ENCODE results near the gene NCOA4.

The NCOA4 gene

DNA sequence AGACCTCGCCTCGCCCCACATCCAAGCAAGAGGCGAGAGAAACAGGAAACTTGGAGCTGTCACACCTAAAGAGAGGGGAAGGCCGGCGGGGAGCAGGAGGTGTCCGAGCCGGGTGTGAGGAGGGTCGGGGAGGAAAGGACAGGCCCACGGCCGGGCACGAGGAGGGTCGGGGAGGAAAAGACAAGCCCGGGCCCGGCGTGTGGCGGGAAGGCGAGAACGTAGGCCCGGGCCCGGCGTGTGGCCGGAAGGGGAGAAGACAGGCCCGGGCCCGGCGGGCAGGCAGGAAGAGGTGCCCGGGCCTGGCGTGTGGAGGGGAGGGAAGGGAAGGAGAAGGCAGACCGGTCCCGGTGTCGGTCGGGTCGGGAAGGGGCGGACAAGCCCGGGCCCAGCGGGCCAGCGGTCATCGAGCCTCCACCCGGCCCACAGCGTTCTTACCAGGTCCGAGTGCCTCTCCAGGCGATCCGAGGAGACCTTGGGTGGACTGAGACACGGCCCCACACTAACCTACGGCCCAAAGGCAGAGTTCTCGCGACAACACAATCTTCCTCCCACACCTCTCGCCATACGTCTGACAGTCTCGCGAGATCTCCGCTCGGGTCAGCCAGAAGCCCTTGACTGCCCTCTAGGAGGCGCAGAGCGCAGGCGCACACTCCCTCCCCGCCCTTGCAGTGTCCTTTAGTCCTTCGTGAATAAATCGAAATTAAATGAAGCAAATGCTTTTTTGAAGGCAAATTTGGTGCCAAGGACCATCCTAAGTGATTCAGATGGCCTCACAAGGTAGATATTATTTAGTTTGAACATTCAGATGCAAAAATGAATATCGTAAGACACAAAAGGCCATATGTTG is at the start of gene NCOA4:
NCOA4 (minus strand) TSS at position 533 of the 847 bp plus-strand sequence. CDS start 13,943 bp downstream, outside the sequence.
- H3K4me3 ChIP-seq (ENCODE audit: control insufficient read depth, low read depth, low read length): peak within 1 kb of the TSS; percentile 86
- peak; percentile 92 for DNase-seq (ENCODE audit: low read depth)
- TF ChIP-seq, protein P1, sequence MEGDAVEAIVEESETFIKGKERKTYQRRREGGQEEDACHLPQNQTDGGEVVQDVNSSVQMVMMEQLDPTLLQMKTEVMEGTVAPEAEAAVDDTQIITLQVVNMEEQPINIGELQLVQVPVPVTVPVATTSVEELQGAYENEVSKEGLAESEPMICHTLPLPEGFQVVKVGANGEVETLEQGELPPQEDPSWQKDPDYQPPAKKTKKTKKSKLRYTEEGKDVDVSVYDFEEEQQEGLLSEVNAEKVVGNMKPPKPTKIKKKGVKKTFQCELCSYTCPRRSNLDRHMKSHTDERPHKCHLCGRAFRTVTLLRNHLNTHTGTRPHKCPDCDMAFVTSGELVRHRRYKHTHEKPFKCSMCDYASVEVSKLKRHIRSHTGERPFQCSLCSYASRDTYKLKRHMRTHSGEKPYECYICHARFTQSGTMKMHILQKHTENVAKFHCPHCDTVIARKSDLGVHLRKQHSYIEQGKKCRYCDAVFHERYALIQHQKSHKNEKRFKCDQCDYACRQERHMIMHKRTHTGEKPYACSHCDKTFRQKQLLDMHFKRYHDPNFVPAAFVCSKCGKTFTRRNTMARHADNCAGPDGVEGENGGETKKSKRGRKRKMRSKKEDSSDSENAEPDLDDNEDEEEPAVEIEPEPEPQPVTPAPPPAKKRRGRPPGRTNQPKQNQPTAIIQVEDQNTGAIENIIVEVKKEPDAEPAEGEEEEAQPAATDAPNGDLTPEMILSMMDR (IDR thresholded peaks at IDR 0.05; ENCODE audit: control insufficient read depth, insufficient read depth, low read depth, low read length, missing control alignments): peak; percentile 78

DNA sequence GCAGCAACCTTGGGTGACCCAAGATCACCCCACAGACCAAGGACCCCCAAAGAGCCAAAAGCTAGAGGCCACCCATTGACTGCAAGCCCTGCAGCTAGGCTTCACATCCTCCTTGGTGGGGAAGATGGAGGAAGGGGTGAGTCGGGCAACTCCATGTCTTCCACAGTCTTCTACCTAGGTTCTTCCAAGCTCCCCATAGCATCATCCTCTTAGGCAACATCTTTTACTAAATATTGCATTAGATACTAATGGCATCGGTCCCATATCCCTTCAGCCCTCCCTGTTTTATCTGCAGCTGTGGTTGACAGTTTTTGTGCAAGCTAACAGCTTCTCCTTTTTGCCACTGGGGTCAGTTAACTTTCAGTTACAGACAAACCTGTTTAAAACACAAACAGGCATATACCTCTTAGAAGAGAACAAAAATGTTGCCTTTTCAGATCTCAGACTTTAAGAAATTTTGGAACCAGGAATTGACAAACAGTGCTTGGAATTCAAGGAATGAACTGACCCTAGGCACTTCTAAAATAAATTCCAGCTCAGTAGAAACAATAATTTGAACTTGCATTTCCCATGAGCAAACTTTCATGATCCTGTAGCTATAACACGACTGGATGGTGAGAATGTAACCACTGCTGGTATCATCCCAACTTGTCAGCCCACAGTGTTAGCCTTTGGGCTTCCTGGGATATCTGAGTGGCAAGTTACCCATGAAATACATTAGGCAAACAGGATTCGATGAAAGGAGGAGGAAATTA is 49.6 kb upstream of the NCOA4 start:
- DNase-seq (ENCODE audit: low read depth): no peak
- TF ChIP-seq, protein P1 (IDR thresholded peaks at IDR 0.05; ENCODE audit: control insufficient read depth, insufficient read depth, low read depth, low read length, missing control alignments): no peak
- H3K4me3 ChIP-seq (ENCODE audit: control insufficient read depth, low read depth, low read length): no peak overlapping the region

DNA sequence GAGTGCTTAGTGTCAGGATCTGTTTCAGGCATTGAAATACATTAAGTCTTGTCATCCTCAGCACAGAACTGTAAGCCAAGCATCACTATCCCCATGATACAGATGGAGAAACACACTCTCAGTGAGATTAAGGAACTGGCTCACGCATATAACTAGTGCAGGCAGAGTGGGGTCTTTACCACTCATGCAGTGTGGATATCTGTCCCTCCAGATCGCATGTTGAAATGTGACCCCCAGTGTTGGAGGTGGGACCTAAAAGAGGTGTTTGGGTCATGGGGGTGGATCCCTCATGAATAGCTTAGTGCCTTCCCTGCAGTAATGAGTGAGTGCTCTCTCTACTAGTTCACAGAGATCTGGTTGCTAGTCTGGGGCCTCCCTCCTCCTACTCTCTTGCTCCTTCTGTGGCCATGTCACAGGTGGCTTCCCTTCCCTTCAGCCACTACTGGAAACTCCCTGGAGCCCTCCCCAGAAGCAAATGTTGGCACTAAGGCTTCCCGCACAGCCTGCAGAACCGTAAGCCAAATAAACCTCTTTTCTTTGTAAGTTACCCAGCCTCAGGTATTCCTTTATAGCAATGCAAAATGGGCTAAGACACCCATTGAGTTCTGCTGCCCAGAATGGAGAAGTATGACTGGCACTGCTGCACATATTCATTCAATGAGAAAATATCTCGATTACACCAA is 47.4 kb upstream of the NCOA4 start:
- TF ChIP-seq, protein P1 (IDR thresholded peaks at IDR 0.05; ENCODE audit: control insufficient read depth, insufficient read depth, low read depth, low read length, missing control alignments): no peak
- no peak overlapping the region for H3K4me3 ChIP-seq (ENCODE audit: control insufficient read depth, low read depth, low read length)
- no peak for DNase-seq (ENCODE audit: low read depth)

DNA sequence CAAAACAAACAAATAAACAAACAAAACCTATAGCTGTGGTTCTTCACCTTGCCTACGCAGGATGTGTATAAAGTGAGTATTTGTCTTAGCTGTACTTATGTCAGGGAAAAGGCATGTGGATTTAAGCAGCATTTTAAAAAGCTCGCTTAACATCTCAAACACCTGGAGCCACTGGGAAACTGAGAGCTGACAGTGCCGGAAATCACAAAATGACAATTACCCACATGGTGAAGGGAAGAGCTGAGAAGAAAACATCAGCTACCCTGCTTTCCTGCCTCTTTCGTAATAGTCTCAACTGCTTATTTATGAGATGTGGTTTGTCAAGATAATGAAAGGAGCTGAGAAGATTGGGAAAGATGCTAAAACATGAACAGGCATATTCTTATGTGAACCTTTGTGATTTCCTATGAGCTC is 46.7 kb upstream of the NCOA4 start:
- TF ChIP-seq, protein P1 (IDR thresholded peaks at IDR 0.05; ENCODE audit: control insufficient read depth, insufficient read depth, low read depth, low read length, missing control alignments): no peak
- no peak overlapping the region for H3K4me3 ChIP-seq (ENCODE audit: control insufficient read depth, low read depth, low read length)
- DNase-seq (ENCODE audit: low read depth): peak; percentile 18

DNA sequence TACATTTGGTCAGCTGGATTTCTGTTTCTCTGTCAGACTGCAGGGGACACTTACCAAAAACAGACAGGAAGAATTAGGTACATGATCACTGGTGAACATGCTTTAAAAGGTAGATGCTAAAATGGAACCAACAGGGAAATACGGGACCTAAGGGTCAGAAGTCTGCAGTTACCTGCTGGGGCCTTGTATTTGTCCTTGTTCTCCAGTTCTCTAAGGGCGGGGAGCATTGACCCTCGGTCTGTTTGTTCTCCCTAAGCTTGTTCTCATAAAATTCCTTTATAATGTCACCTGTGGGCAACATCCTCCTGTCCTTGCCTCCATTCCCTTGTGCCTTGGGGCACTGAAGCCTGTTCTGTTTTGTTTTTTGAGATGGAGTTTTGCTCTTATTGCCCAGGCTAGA is 45.4 kb upstream of the NCOA4 start:
- DNase-seq (ENCODE audit: low read depth): no peak
- TF ChIP-seq, protein P1 (IDR thresholded peaks at IDR 0.05; ENCODE audit: control insufficient read depth, insufficient read depth, low read depth, low read length, missing control alignments): no peak
- no peak overlapping the region for H3K4me3 ChIP-seq (ENCODE audit: control insufficient read depth, low read depth, low read length)

DNA sequence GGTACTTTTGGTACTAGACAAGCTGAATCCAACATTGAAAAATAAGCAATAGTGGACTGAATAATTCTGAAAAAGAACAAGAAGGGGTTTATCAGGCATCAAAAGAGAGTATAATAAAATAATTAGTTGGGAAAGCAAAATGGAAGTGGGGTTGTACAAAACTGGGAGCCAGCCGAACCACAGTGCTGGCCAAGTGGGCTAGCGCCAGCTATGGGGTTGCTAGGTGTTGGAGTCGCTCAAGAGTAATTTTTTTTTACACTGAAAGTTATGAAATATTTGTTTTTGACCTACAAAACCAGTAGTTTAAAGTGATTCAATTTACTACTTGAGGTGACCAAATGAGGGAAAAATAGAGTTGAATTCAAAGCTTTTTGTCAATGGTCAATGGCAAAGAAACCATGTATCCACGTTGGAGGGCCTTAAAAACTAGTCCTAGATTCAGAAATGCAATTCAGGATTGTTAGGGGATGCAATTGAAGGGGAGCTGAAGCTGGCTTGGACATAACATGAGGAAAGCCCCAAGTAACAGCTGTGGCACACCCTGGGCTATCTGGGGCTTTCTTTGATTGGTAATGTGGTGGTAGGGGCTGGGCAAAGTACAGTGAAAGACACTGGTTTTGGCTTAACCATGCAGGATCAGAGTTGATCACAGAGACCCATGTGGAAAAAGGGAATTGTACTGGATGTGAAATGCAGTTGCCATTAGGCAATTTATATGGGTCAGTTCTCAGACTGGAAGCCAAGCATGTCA is 43.9 kb upstream of the NCOA4 start:
- H3K4me3 ChIP-seq (ENCODE audit: control insufficient read depth, low read depth, low read length): no peak overlapping the region
- TF ChIP-seq, protein P1 (IDR thresholded peaks at IDR 0.05; ENCODE audit: control insufficient read depth, insufficient read depth, low read depth, low read length, missing control alignments): no peak
- no peak for DNase-seq (ENCODE audit: low read depth)

All from AG09309 (cell line).